ENCODE measurements around the gene G6PC3. TPM values are rescaled to one million over a fixed set of nuclear protein-coding genes. Genes with fewer than 3 reads are reported as not detected.

Gene G6PC3
- polyA plus RNA-seq, 2 of the 4 experiments (the other 2 are of a cell fraction) = 104 to 130 TPM

GRCh38 chr17:44024271-44024663, 46.3 kb upstream of the G6PC3 start:
- Histone ChIP-seq H3K9me3 (no peaks in the 10 kb centered on the region), H3K27ac (no peak overlapping the region), H3K4me3 (no peak overlapping the region), H3K4me1 (no peaks in the 10 kb centered on the region), H3K4me2 (no peak overlapping the region)
- ChIA-PET CTCF (interaction anchor here (0.9 to 14.3 kb wide), 6 partner anchors 9 to 147 kb away, joined by 3 to 145 read pairs (median 4); partner anchors contain the start of gene ASB16), POLR2A (no interaction called here)
- ATAC-seq (peak in 1 of 2 experiments; percentile 17; a peak in 3 of 6 replicates), FAIRE-seq (no peak), DNase-seq (ENCODE audit: low read depth in 1 of 2, low spot score in 1 of 2) (no peak)
- 89% methylated on average over 6 of the region's 6 CpGs for WGBS (ENCODE audit: missing lambda C conversion rate)
- TF ChIP-seq, protein P1, sequence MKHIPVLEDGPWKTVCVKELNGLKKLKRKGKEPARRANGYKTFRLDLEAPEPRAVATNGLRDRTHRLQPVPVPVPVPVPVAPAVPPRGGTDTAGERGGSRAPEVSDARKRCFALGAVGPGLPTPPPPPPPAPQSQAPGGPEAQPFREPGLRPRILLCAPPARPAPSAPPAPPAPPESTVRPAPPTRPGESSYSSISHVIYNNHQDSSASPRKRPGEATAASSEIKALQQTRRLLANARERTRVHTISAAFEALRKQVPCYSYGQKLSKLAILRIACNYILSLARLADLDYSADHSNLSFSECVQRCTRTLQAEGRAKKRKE (CRISPR knock-in tag; IDR thresholded peaks at IDR 0.05; ENCODE audit: low read depth) = no peak
- TF ChIP-seq MAFK (IDR thresholded peaks at IDR 0.05; ENCODE audit: partially characterized antibody) (no peak), ZC3H11A (IDR thresholded peaks at IDR 0.05) (no peak), RCOR1 (IDR thresholded peaks at IDR 0.05; ENCODE audit: low read depth, low read length) (no peak), NPAS2 (CRISPR knock-in tag; IDR thresholded peaks at IDR 0.05; ENCODE audit: borderline replicate concordance) (no peak), RAD21 (conservative IDR thresholded peaks at IDR 0.05 in 1 of 2, IDR thresholded peaks at IDR 0.05 in 1 of 2) (no peak), ZSCAN20 (CRISPR knock-in tag; IDR thresholded peaks at IDR 0.05) (no peak), REST (IDR thresholded peaks at IDR 0.05) (no peak), ZFP36 (IDR thresholded peaks at IDR 0.05; ENCODE audit: borderline replicate concordance, partially characterized antibody) (no peak)
- TF ChIP-seq, protein P2, sequence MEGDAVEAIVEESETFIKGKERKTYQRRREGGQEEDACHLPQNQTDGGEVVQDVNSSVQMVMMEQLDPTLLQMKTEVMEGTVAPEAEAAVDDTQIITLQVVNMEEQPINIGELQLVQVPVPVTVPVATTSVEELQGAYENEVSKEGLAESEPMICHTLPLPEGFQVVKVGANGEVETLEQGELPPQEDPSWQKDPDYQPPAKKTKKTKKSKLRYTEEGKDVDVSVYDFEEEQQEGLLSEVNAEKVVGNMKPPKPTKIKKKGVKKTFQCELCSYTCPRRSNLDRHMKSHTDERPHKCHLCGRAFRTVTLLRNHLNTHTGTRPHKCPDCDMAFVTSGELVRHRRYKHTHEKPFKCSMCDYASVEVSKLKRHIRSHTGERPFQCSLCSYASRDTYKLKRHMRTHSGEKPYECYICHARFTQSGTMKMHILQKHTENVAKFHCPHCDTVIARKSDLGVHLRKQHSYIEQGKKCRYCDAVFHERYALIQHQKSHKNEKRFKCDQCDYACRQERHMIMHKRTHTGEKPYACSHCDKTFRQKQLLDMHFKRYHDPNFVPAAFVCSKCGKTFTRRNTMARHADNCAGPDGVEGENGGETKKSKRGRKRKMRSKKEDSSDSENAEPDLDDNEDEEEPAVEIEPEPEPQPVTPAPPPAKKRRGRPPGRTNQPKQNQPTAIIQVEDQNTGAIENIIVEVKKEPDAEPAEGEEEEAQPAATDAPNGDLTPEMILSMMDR (IDR thresholded peaks at IDR 0.05) = no peak
- TF ChIP-seq, protein P3, sequence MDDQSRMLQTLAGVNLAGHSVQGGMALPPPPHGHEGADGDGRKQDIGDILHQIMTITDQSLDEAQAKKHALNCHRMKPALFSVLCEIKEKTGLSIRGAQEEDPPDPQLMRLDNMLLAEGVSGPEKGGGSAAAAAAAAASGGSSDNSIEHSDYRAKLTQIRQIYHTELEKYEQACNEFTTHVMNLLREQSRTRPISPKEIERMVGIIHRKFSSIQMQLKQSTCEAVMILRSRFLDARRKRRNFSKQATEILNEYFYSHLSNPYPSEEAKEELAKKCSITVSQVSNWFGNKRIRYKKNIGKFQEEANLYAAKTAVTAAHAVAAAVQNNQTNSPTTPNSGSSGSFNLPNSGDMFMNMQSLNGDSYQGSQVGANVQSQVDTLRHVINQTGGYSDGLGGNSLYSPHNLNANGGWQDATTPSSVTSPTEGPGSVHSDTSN (IDR thresholded peaks at IDR 0.05) = no peak

- no peak overlapping the region for H3K27ac ChIP-seq
- TF ChIP-seq EHMT2 (IDR thresholded peaks at IDR 0.05; ENCODE audit: low read depth) = no peak
- TF ChIP-seq KDM1A (IDR thresholded peaks at IDR 0.05; ENCODE audit: low read depth) = no peak
- TF ChIP-seq NFE2L2 (conservative IDR thresholded peaks at IDR 0.05; ENCODE audit: low read length) = no peak
- TF ChIP-seq, protein P4, sequence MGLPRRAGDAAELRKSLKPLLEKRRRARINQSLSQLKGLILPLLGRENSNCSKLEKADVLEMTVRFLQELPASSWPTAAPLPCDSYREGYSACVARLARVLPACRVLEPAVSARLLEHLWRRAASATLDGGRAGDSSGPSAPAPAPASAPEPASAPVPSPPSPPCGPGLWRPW (IDR thresholded peaks at IDR 0.05) = no peak
- no peak for TF ChIP-seq ZSCAN20 (CRISPR knock-in tag; IDR thresholded peaks at IDR 0.05)
- TF ChIP-seq CBX8 (IDR thresholded peaks at IDR 0.05) = no peak
- TF ChIP-seq KDM5A (IDR thresholded peaks at IDR 0.05) = no peak
- no peak for TF ChIP-seq ELK1 (IDR thresholded peaks at IDR 0.05; ENCODE audit: low read depth, low read length)
- TF ChIP-seq SREBF2 (IDR thresholded peaks at IDR 0.05) = no peak
- TF ChIP-seq HOXB5 (CRISPR knock-in tag; IDR thresholded peaks at IDR 0.05) = no peak
- no peak for TF ChIP-seq CHD2 (IDR thresholded peaks at IDR 0.05; ENCODE audit: low read length, partially characterized antibody)
- H3K4me3 ChIP-seq = no peak overlapping the region
- ATAC-seq (no peak), FAIRE-seq (no peak), DNase-seq (ENCODE audit: low read depth in 1 of 2, low spot score in 1 of 2) (no peak)
- ChIA-PET CTCF (interaction anchor here (0.5 to 14.3 kb wide), 7 partner anchors 17 to 108 kb away, joined by 3 to 145 read pairs (median 3); no protein-coding TSS in a partner anchor), POLR2A (no interaction called here)
- H3K9me3 ChIP-seq = no peaks in the 10 kb centered on the region
- WGBS (ENCODE audit: missing lambda C conversion rate) = 96% methylated on average over 4 of the region's 4 CpGs
- no peak overlapping the region for H3K4me2 ChIP-seq
- no peaks in the 10 kb centered on the region for H3K4me1 ChIP-seq
Observed at GRCh38 chr17:44024853-44025252, 45.7 kb upstream of the G6PC3 start.

Measured in A549 (cell line).